AML-193 (cell line): ENCODE data around the gene EIF4E.
"Not testable (repeated sequence)": the region's sequence is repeated elsewhere in the genome, so short reads cannot be mapped to it uniquely, and the experiment has no call there.

Experiments
- DNase-seq, 2 experiments: peaks; one replicate each; lab custom pipeline; 2025; lab: John Stamatoyannopoulos, UW

The EIF4E gene

GRCh38 chr4:98930311-98930865 lies 1.5 kb upstream of the EIF4E start:
- no peak for DNase-seq

GRCh38 chr4:98929341-98930267 lies 671 bp upstream of the EIF4E start:
- peak; percentile 71 to 76 for DNase-seq

DNA sequence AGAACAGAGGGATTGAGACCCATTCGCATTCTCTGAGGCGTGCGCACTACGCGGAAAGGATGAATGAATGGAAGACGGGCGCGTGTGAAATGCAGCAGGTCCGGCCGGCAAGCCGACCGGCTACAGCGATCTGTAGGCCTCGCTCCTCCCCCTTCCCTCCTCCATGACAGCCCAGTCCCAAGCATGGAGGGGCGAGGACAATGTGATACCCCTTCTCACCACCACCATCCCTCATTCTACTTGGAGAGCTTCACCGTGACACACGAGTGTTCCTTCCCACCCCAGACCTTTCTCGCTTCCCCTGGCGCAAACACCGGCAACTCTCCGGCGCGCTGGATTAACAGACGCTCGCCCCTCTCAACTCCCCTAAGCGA lies 815 bp downstream of the EIF4E start:
- peak; percentile 56 to 58 for DNase-seq

DNA sequence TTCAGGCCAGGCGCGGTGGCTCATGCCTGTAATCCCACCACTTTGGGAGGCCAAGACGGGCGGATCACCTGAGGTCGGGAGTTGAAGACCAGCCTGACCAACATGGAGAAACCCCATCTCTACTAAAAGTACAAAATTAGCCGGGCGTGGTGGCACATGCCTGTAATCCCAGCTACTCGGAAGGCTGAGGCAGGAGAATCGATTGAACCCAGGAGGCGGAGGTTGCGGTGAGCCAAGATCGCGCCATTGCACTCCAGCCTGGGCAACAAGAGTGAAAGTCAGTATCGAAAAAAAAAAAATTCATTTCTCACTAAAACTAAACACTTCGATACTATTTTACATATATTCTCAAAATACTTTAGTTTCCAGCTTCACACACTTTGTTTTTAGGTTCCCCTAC lies 2.7 kb downstream of the EIF4E start:
- not testable (repeated sequence) for DNase-seq

- no peak for DNase-seq
Observed at GRCh38 chr4:98921292-98921691, 7.6 kb downstream of the EIF4E start.

DNA sequence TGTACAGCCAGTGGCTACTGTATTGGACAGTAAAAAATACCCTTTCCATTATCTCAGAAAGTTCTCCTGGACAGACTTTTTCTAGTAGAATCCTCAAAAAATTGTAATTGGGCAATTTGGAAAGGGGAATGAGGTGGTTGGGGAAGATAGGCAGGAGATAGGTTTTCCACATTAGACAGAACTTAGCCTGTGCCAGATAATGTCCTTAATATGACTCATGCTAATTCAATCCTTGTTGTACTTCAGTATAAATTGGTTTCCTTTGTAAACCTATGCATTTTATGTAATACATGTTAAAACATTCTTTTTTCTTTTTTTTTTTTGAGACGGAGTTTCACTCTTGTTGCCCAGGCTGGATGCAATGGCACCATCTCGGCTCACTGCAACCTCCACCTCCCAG lies 8.9 kb downstream of the EIF4E start:
- DNase-seq = no peak

- not testable (repeated sequence) for DNase-seq
Observed at GRCh38 chr4:98910728-98911127, 18.2 kb downstream of the EIF4E start.

DNA sequence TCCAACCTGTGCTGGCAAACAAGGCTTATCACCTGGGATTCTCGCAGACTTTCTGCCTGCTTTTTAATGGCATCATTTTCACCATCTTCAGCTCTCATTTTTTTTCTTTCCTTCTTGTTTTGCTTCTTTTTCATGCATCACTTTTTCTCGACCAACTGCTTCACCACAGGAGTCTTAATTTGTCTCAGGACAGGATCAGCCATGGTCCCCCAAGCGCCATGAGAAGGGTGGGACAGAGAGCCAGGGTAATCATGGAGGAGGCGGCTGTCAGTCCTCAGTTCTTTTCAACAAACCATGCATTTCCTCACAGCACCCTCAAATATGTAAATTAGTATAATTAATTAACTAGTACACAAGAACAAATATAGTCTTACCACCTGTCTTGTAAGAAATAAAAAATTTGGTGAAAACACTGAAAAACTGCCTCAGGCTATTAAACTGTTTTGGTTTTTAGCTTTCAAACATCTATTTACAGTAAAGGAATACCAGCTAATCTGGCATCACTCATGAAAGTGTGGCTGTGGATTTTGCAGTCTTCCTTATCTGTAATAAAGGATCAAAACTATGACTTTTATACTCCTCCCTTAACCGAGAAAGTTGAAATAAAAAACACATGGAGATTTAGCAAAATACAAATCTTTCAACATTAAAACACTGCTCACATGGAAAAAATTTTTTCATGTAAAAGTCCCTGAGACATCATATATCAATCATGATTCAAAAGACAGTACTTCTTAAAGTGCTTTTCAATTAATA lies 19.1 kb downstream of the EIF4E start:
- no peak for DNase-seq

GRCh38 chr4:98908703-98909262 lies 20.1 kb downstream of the EIF4E start:
- no peak for DNase-seq

DNA sequence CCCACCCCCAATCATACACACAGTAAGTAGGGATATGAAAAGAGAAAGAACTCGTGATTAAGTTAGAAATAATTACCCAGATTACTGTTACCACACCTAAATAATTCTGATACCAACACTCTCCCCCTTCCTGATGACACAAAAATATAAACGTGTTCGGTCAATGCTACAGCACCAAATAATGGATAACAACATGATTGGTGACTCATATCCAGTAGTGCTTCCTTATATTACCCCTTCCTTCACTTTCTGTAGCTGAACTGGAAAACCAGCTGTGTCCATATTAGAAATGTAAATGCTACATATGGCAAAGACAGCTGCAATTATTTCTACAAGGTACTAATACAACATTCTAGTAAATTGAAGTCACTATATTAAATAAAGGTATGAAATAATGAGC lies 20.8 kb downstream of the EIF4E start:
- DNase-seq = no peak

- DNase-seq = no peak
Observed at GRCh38 chr4:98905839-98906238, 23.1 kb downstream of the EIF4E start.

- DNase-seq = no peak
Observed at GRCh38 chr4:98905297-98905696, 23.6 kb downstream of the EIF4E start.

DNA sequence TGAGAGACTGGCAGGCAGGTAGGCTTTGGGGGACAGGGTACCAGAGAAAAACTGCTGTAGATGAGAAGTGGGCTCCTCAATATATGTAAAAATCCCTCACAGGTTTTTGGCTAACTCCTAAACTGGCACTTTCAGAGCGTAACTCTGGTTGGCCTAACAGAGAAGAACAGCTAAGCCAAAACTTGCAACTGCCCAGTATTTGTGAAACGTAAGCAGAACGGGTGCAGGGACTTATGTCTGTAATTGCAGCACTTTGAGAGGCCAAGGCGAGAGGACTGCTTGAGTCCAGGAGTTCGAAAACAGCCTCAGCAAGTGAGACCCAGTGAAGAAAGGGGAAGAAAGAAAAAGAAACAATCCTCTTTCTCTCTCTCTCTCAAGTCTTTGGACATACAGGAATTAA lies 25.0 kb downstream of the EIF4E start:
- no peak for DNase-seq

DNA sequence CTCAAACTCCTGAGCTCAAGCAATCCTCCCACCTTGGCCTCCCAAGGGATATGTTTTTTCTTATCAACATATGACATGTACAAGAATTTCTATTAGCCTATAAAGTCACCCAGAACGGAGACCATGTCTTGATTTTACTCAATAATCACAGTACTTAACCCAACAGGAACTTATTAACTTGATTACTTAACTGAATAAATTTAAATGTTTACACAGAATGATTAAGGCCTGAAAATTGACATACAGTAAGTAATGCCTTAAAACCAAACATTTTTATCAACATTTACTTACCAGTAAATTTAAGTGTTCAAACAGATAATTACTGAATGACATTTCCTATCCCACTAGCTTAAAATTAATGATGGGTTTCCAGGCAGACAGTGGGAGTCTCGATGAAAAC lies 25.4 kb downstream of the EIF4E start:
- DNase-seq = no peak

DNA sequence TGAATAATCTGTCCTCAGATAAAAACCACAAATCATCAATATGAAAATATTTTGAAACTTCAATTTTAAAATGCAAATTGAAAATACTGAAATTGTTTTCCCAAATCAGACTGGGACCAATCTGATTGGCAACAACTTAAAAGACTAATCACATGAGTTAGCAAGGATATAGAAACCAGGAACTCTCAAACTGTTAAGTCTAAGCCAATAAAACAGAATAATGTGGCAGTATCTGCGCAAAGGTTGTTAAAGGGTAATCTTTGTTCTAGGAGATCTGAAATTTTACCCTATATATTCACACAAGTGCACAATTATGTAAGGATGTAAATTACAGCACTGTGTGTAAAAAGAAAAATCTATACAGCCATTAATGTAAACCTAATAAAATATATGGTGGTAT lies 29.7 kb downstream of the EIF4E start:
- DNase-seq = no peak

- DNase-seq = no peak
Observed at GRCh38 chr4:98891478-98892337, 37.2 kb downstream of the EIF4E start.

GRCh38 chr4:98890702-98891455 lies 38.1 kb downstream of the EIF4E start:
- no peak for DNase-seq

GRCh38 chr4:98887145-98887544 lies 41.8 kb downstream of the EIF4E start:
- DNase-seq = no peak

DNA sequence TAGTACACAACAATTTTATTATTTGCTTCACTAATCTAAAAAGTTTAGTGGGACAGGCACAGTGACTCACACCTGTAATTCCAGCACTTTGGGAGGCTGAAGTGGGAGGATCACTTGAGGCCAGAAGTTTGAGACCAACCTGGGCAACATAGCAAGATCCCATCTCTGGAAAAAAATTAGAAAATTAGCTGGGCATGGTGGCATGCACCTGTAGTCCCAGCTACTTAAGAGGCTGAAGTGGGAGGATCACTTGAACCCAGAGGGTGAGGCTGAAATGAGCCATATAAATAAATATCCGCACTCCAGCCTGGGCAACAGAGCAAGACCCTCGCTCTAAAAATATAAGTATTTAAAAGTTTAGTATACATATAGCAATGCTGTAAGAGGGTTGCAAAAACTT lies 42.6 kb downstream of the EIF4E start:
- DNase-seq = not testable (repeated sequence)

GRCh38 chr4:98880884-98881283 lies 48.0 kb downstream of the EIF4E start:
- DNase-seq = not testable (repeated sequence)

GRCh38 chr4:98879515-98879914 lies 49.4 kb downstream of the EIF4E start:
- DNase-seq = no peak
